ENCODE results near the gene SGCD.

The SGCD gene

GRCh38 chr5:156400231-156400986 is 73.4 kb downstream of the SGCD start:
- no peak for TF ChIP-seq POLR2AphosphoS5 (IDR thresholded peaks at IDR 0.05; ENCODE audit: low read depth, low read length)
- no peak for TF ChIP-seq TAF1 (IDR thresholded peaks at IDR 0.05; ENCODE audit: borderline replicate concordance, insufficient read depth, low read length)
- TF ChIP-seq FOXP2 (optimal IDR thresholded peaks at IDR 0.05; ENCODE audit: borderline replicate concordance, extremely low read depth, extremely low read length, insufficient read depth), result no peak
- TF ChIP-seq REST (IDR thresholded peaks at IDR 0.05; ENCODE audit: insufficient read depth in 1 of 2, low read depth in 2 of 2, low read length in 2 of 2), result no peak
- no peak for TF ChIP-seq SIN3A (IDR thresholded peaks at IDR 0.05; ENCODE audit: borderline replicate concordance, insufficient read depth, low read length)

GRCh38 chr5:156401804-156402203 is 74.8 kb downstream of the SGCD start:
- TF ChIP-seq FOXP2 (optimal IDR thresholded peaks at IDR 0.05; ENCODE audit: borderline replicate concordance, extremely low read depth, extremely low read length, insufficient read depth), result no peak
- no peak for TF ChIP-seq TAF1 (IDR thresholded peaks at IDR 0.05; ENCODE audit: borderline replicate concordance, insufficient read depth, low read length)
- TF ChIP-seq SIN3A (IDR thresholded peaks at IDR 0.05; ENCODE audit: borderline replicate concordance, insufficient read depth, low read length), result no peak
- no peak for TF ChIP-seq POLR2AphosphoS5 (IDR thresholded peaks at IDR 0.05; ENCODE audit: low read depth, low read length)

- TF ChIP-seq REST (IDR thresholded peaks at IDR 0.05; ENCODE audit: insufficient read depth in 1 of 2, low read depth in 2 of 2, low read length in 2 of 2) (no peak), SIN3A (IDR thresholded peaks at IDR 0.05; ENCODE audit: borderline replicate concordance, insufficient read depth, low read length) (no peak), FOXP2 (optimal IDR thresholded peaks at IDR 0.05; ENCODE audit: borderline replicate concordance, extremely low read depth, extremely low read length, insufficient read depth) (no peak), POLR2AphosphoS5 (IDR thresholded peaks at IDR 0.05; ENCODE audit: low read depth, low read length) (no peak)
Measured at GRCh38 chr5:156402387-156402921, 75.5 kb downstream of the SGCD start.

GRCh38 chr5:156405988-156406387 is 79.0 kb downstream of the SGCD start:
- TF ChIP-seq REST (IDR thresholded peaks at IDR 0.05; ENCODE audit: insufficient read depth in 1 of 2, low read depth in 2 of 2, low read length in 2 of 2) (no peak), TAF1 (IDR thresholded peaks at IDR 0.05; ENCODE audit: borderline replicate concordance, insufficient read depth, low read length) (no peak), FOXP2 (optimal IDR thresholded peaks at IDR 0.05; ENCODE audit: borderline replicate concordance, extremely low read depth, extremely low read length, insufficient read depth) (no peak), POLR2AphosphoS5 (IDR thresholded peaks at IDR 0.05; ENCODE audit: low read depth, low read length) (no peak), SIN3A (IDR thresholded peaks at IDR 0.05; ENCODE audit: borderline replicate concordance, insufficient read depth, low read length) (no peak)

GRCh38 chr5:156407251-156407650 is 80.3 kb downstream of the SGCD start:
- TF ChIP-seq SIN3A (IDR thresholded peaks at IDR 0.05; ENCODE audit: borderline replicate concordance, insufficient read depth, low read length) (no peak), POLR2AphosphoS5 (IDR thresholded peaks at IDR 0.05; ENCODE audit: low read depth, low read length) (no peak), TAF1 (IDR thresholded peaks at IDR 0.05; ENCODE audit: borderline replicate concordance, insufficient read depth, low read length) (no peak), REST (IDR thresholded peaks at IDR 0.05; ENCODE audit: insufficient read depth in 1 of 2, low read depth in 2 of 2, low read length in 2 of 2) (no peak), FOXP2 (optimal IDR thresholded peaks at IDR 0.05; ENCODE audit: borderline replicate concordance, extremely low read depth, extremely low read length, insufficient read depth) (no peak)
